HepG2 (cell line): ENCODE data around the gene EXTL2. TPM values are rescaled to one million over a fixed set of nuclear protein-coding genes. Genes with fewer than 3 reads are reported as not detected.

Experiments
- ATAC-seq: fragments of 200-7000 bp; cut with Tn5 transposase; 3 replicates; pipeline ENCODE4 v1.9.1; 2020; ENCODE audit warnings: mild to moderate bottlenecking, moderate library complexity
- Bru-seq: library from RNA; stranded (reverse); fragments of 400-500 nt; gene quantifications from one replicate; lab custom pipeline; 2021; lab: Mats Ljungman, UMichigan
- BruChase-seq, 2 experiments: library from RNA; stranded (reverse); fragments of 400-500 nt; gene quantifications; one replicate each; lab custom pipeline; 2021; lab: Mats Ljungman, UMichigan
- BruUV-seq: library from RNA; stranded (reverse); fragments of 400-500 nt; replicated peaks from 2 replicates; lab custom pipeline; 2021; lab: Mats Ljungman, UMichigan
- CTCF ChIA-PET: fragments of 300-600 bp; formaldehyde crosslinking; extraction: SDS; loops from one replicate; lab custom pipeline; 2021; ENCODE audit warnings: low total read pairs, inconsistent platforms, low intra/inter-chr PET ratio; lab: Yijun Ruan, JAX
- POLR2A ChIA-PET: fragments of 350-600 bp; sonication (Branson Sonifier 250); formaldehyde crosslinking; loops from one replicate; lab custom pipeline; 2020; ENCODE audit warnings: antibody characterized with exemption, inconsistent platforms; lab: Yijun Ruan, JAX
- DNase-seq: peaks from one replicate; pipeline ENCODE4 v3.0.0-alpha.2; 2015; ENCODE audit warnings: low spot score
- FAIRE-seq: peaks from 3 replicates; lab custom pipeline; 2011; peaks lifted over from hg19 to GRCh38; lab: Jason Lieb, UNC
- H2AFZ ChIP-seq: one replicate; pipeline ENCODE4 v1.6.1; 2011; ENCODE audit warnings: low read length, inconsistent platforms
- H3K27ac ChIP-seq: fragments of 300-600 bp; 3 replicates; pipeline ENCODE4 v1.8.0; 2011; ENCODE audit warnings: mixed run types, mild to moderate bottlenecking, mixed read lengths, low read length, inconsistent platforms; ENCODE audit not compliant: insufficient read depth; ENCODE audit errors: extremely low read length
- H3K27me3 ChIP-seq, 2 experiments: fragments of 200-600 bp in 1 of 2; 2 replicates in 1 of 2; 3 replicates in 1 of 2; pipeline versions ENCODE4 v1.6.0 to v1.8.0; 2011; ENCODE audit warnings: low read length in 2 of 2, mild to moderate bottlenecking in 2 of 2, moderate library complexity in 2 of 2, inconsistent platforms in 1 of 2; ENCODE audit not compliant: insufficient read depth in 2 of 2, control insufficient read depth in 1 of 2
- H3K36me3 ChIP-seq, 2 experiments: fragments of 200-600 bp in 1 of 2; replicated peaks in 1 of 2; 2 replicates in 1 of 2; 3 replicates in 1 of 2; pipeline versions ENCODE4 v1.5.1 to v1.8.0; 2011; ENCODE audit warnings: low read length in 2 of 2, inconsistent platforms in 1 of 2; ENCODE audit not compliant: insufficient read depth in 2 of 2, control insufficient read depth in 1 of 2
- H3K4me1 ChIP-seq: 2 replicates; pipeline ENCODE4 v1.5.1; 2012; ENCODE audit warnings: low read length, inconsistent platforms; ENCODE audit not compliant: insufficient read depth
- H3K4me2 ChIP-seq: 2 replicates; pipeline ENCODE4 v1.6.0; 2011; ENCODE audit warnings: low read depth, low read length, inconsistent platforms
- H3K4me3 ChIP-seq, 3 experiments: fragments of 200-600 bp in 1 of 3; sonication (generic), shearing (Covaris generic) in 1 of 3; replicated peaks in 1 of 3; 2 replicates each; pipeline ENCODE4 v1.5.1; 2011 to 2016; ENCODE audit warnings: low read length in 3 of 3, inconsistent platforms in 2 of 3, low read depth in 2 of 3, mild to moderate bottlenecking in 2 of 3, control low read depth in 1 of 3, mixed read lengths in 1 of 3; ENCODE audit not compliant: insufficient read depth in 1 of 3
- H3K79me2 ChIP-seq: one replicate; pipeline ENCODE4 v1.6.1; 2011; ENCODE audit warnings: low read length, inconsistent platforms; ENCODE audit not compliant: insufficient read depth
- H3K9ac ChIP-seq: 2 replicates; pipeline ENCODE4 v1.6.0; 2011; ENCODE audit warnings: mild to moderate bottlenecking, low read depth, low read length, inconsistent platforms; ENCODE audit not compliant: insufficient read depth
- H3K9me3 ChIP-seq: 2 replicates; pipeline ENCODE4 v1.5.1; 2012; ENCODE audit warnings: mild to moderate bottlenecking, low read length
- H4K20me1 ChIP-seq: 2 replicates; pipeline ENCODE4 v1.6.0; 2011; ENCODE audit warnings: inconsistent platforms, mild to moderate bottlenecking, low read length, moderate library complexity; ENCODE audit not compliant: insufficient read depth
- ADNP ChIP-seq: sonication (generic); formaldehyde crosslinking; IDR thresholded peaks from 2 replicates; pipeline ENCODE4 v1.4.0; 2020; ENCODE audit warnings: missing genetic modification reagents
- FUBP1 ChIP-seq: sonication (generic); formaldehyde crosslinking; IDR thresholded peaks from 2 replicates; pipeline ENCODE4 v1.5.1; 2020; ENCODE audit warnings: missing genetic modification reagents, mild to moderate bottlenecking, borderline replicate concordance
- GATA4 ChIP-seq: sonication (generic); IDR thresholded peaks from 2 replicates; pipeline ENCODE4 v1.6.1; 2016; ENCODE audit warnings: antibody characterized with exemption, low read depth, borderline replicate concordance
- GPN1 ChIP-seq: sonication (generic); formaldehyde crosslinking; IDR thresholded peaks from 2 replicates; pipeline ENCODE4 v1.5.1; 2020; ENCODE audit warnings: missing genetic modification reagents, borderline replicate concordance
- NR2C2 ChIP-seq: sonication (generic); formaldehyde crosslinking; IDR thresholded peaks from 2 replicates; pipeline ENCODE4 v1.4.0; 2020; ENCODE audit warnings: missing genetic modification reagents, mild to moderate bottlenecking, moderate library complexity, borderline replicate concordance
- YEATS4 ChIP-seq: sonication (generic); formaldehyde crosslinking; IDR thresholded peaks from 2 replicates; pipeline ENCODE4 v1.4.0; 2020; ENCODE audit warnings: missing genetic modification reagents, borderline replicate concordance
- ZNF18 ChIP-seq: sonication (generic); formaldehyde crosslinking; IDR thresholded peaks from 2 replicates; pipeline ENCODE4 v1.8.0; 2022; ENCODE audit warnings: mild to moderate bottlenecking, missing genetic modification reagents; ENCODE audit not compliant: insufficient replicate concordance
- ZNF556 ChIP-seq: sonication (generic); formaldehyde crosslinking; IDR thresholded peaks from 2 replicates; pipeline ENCODE4 v1.4.0; 2020; ENCODE audit warnings: mild to moderate bottlenecking, missing genetic modification reagents, borderline replicate concordance
- ZNF7 ChIP-seq: IDR thresholded peaks from 2 replicates; pipeline ENCODE4 v1.6.1; 2016; ENCODE audit warnings: missing biosample characterization, missing genetic modification reagents
- ZNF713 ChIP-seq: sonication (generic); formaldehyde crosslinking; IDR thresholded peaks from 2 replicates; pipeline ENCODE4 v1.4.0; 2020; ENCODE audit warnings: mild to moderate bottlenecking, missing genetic modification reagents
- ZNF772 ChIP-seq: sonication (generic); formaldehyde crosslinking; IDR thresholded peaks from 2 replicates; pipeline ENCODE4 v1.5.0; 2020; ENCODE audit warnings: mild to moderate bottlenecking, missing genetic modification reagents
- ZSCAN20 ChIP-seq: sonication (generic); formaldehyde crosslinking; IDR thresholded peaks from 2 replicates; pipeline ENCODE4 v1.4.0; 2020; ENCODE audit warnings: missing genetic modification reagents, mild to moderate bottlenecking, borderline replicate concordance
- WGBS: methylation state at CpG from one replicate; pipeline ENCODE4 v1.1.6; 2017; ENCODE audit warnings: low lambda C conversion rate; 5-methylcytosine and 5-hydroxymethylcytosine counted together
- in situ Hi-C: cut with HindIII; loops from 2 replicates; pipeline ENCODE4 v1.10.0; 2017; ENCODE audit warnings: low pct_unique_long_range_greater_than_20kb; ENCODE audit not compliant: extremely low pct_ligation_motif_present
- intact Hi-C: fragments of 100-400 bp; cut with micrococcal nuclease; formaldehyde crosslinking; loops from one replicate; pipeline ENCODE4 v1.10.0; 2022; ENCODE audit not compliant: unreplicated experiment
- long read RNA-seq, 2 experiments: library from RNA in 1 of 2; library from polyadenylated mRNA in 1 of 2; stranded (forward) in 1 of 2; unstranded in 1 of 2; transcript quantifications; one replicate each; pipeline ENCODE4 v2.0.0, GENCODE V29; 2019 to 2022
- polyA minus RNA-seq, 3 experiments: library from RNA; depleted of rRNA, polyadenylated mRNA; stranded (reverse); fragments of >200 nt; gene quantifications; 2 replicates each; pipeline ENCODE4 v1.2.3, GENCODE V29; 2011; ENCODE audit warnings: low replicate concordance in 1 of 3
- polyA plus RNA-seq, 8 experiments: library from polyadenylated mRNA; depleted of rRNA in 3 of 8; stranded (reverse) in 7 of 8; unstranded in 1 of 8; fragments of >200 nt; fragmentation: Illumina TruSeq in 4 of 8; extraction: Trizol in 4 of 8; gene quantifications; 2 replicates each; pipeline versions ENCODE4 v1.2.1 to v1.2.3, GENCODE V29; 2011 to 2016; ENCODE audit warnings: low read depth in 4 of 8, missing spikeins in 1 of 8, mixed read lengths in 1 of 8; ENCODE audit not compliant: insufficient read depth in 1 of 8
- total RNA-seq, 5 experiments: library from RNA; depleted of rRNA; stranded (reverse); fragments of >200 nt; fragmentation: Illumina TruSeq; extraction: Trizol; gene quantifications; 2 replicates each; pipeline ENCODE4 v1.2.3, GENCODE V29; 2016; ENCODE audit warnings: low read depth in 1 of 5

Gene EXTL2
- total RNA-seq (2016; rRNA removed; fragmentation: Illumina TruSeq; extraction: Trizol): 18.8 and 23.5 TPM in 2 replicates
- total RNA-seq (2016; cell fraction: cytosol; rRNA removed; fragmentation: Illumina TruSeq; extraction: Trizol; ENCODE audit: low read depth): 2.2 and 2.6 TPM in 2 replicates
- 18.7 and 25.4 TPM in 2 replicates for total RNA-seq (2016; cell fraction: insoluble cytoplasmic fraction; rRNA removed; fragmentation: Illumina TruSeq; extraction: Trizol)
- 10.3 and 10.4 TPM in 2 replicates for total RNA-seq (2016; cell fraction: membrane; rRNA removed; fragmentation: Illumina TruSeq; extraction: Trizol)
- total RNA-seq (2016; cell fraction: nucleus; rRNA removed; fragmentation: Illumina TruSeq; extraction: Trizol): 33.3 and 34.8 TPM in 2 replicates
- polyA plus RNA-seq (2011; rRNA removed): 16.0 and 22.0 TPM in 2 replicates
- polyA plus RNA-seq (2011; cell fraction: cytosol; rRNA removed): 6.5 and 12.0 TPM in 2 replicates
- polyA plus RNA-seq (2011; cell fraction: nucleus; rRNA removed): 13.3 and 16.1 TPM in 2 replicates
- polyA plus RNA-seq (2012): 12.7 and 13.2 TPM in 2 replicates
- 2.0 and 2.8 TPM in 2 replicates for polyA plus RNA-seq (2016; cell fraction: cytosol; fragmentation: Illumina TruSeq; extraction: Trizol; ENCODE audit: low read depth)
- polyA plus RNA-seq (2016; cell fraction: insoluble cytoplasmic fraction; fragmentation: Illumina TruSeq; extraction: Trizol; ENCODE audit: low read depth): 12.7 and 16.6 TPM in 2 replicates
- 6.5 and 6.9 TPM in 2 replicates for polyA plus RNA-seq (2016; cell fraction: membrane; fragmentation: Illumina TruSeq; extraction: Trizol; ENCODE audit: low read depth)
- polyA plus RNA-seq (2016; cell fraction: nucleus; fragmentation: Illumina TruSeq; extraction: Trizol; ENCODE audit: insufficient read depth, low read depth): 37.2 and 44.6 TPM in 2 replicates
- polyA minus RNA-seq (2011; rRNA and poly(A)+ RNA removed; ENCODE audit: low replicate concordance): 5.6 TPM in 2 replicates
- polyA minus RNA-seq (2011; cell fraction: cytosol; rRNA and poly(A)+ RNA removed): 7.3 and 9.6 TPM in 2 replicates
- 39.4 and 47.2 TPM in 2 replicates for polyA minus RNA-seq (2011; cell fraction: nucleus; rRNA and poly(A)+ RNA removed)
- percentile 69 among the genes with signal in this experiment for Bru-seq, nascent RNA
- BruChase-seq, experiment 1, labeled RNA remaining after a 6-hour chase: percentile 75 among the genes with signal in this experiment
- percentile 76 among the genes with signal in this experiment for BruChase-seq, experiment 2, labeled RNA remaining after a 2-hour chase
- long read RNA-seq, experiment 1, transcript EXTL2-202 (5 exons, 3,985 nt): major isoform, 19 of 26 reads
- long read RNA-seq, experiment 1, partial matches to known transcripts: 0 of 26 reads
- long read RNA-seq, experiment 1, other reads (novel, unspliced or antisense): 5 of 26 reads
- long read RNA-seq, experiment 2, partial matches to known transcripts: 0 of 13 reads
- long read RNA-seq, experiment 2, other reads (novel, unspliced or antisense): 10 of 13 reads

- peaks cover 38% of the 10 kb centered on the region for H3K79me2 ChIP-seq
- TSS peak; percentile 51 for BruUV-seq
- peak within 1 kb of the TSS; percentile 79 for H2AFZ ChIP-seq
- ATAC-seq: peak; percentile 82
- peak within 1 kb of the TSS; percentile 92 for H3K4me2 ChIP-seq
- no peaks in the 10 kb centered on the region; a peak in 1 of 5 replicates for H3K27me3 ChIP-seq
- ChIA-PET CTCF (no interaction called here), POLR2A (interaction anchor here (1.0 to 2.9 kb wide), 7 partner anchors 9 to 925 kb away, joined by 3 to 14 read pairs (median 4); partner anchors contain the start of genes DBT and SLC35A3)
- peak within 1 kb of the TSS; percentile 81 to 97 (median 96) for H3K4me3 ChIP-seq
- peak within 1 kb of the TSS; percentile 87 for H3K27ac ChIP-seq
- in situ Hi-C loops (no loop called here), intact Hi-C loops (loop anchor here (10.0 kb wide), 1 partner anchor 540 kb away; the partner anchor contains the start of gene CDC14A)
- no peaks in the 10 kb centered on the region; the same call in 1 of the 2 replicates for H4K20me1 ChIP-seq
- peaks cover 40% of the 10 kb centered on the region for H3K4me1 ChIP-seq
- DNase-seq: peak; percentile 90
- peaks cover 12% of the 10 kb centered on the region for H3K9me3 ChIP-seq
- peaks cover 2 to 6% of the 10 kb centered on the region in 2 experiments; a peak in 3 of 5 replicates for H3K36me3 ChIP-seq
- peak within 1 kb of the TSS; percentile 95 for H3K9ac ChIP-seq
- peak; percentile 72 for FAIRE-seq
- WGBS: under 1% methylated on average over 36 of the region's 47 CpGs
- TF ChIP-seq FUBP1 (CRISPR knock-in tag): no peak
- no peak for TF ChIP-seq ZSCAN20 (CRISPR knock-in tag)
- peak; percentile 59; the same call in 1 of the 2 replicates for TF ChIP-seq YEATS4 (CRISPR knock-in tag)
- TF ChIP-seq ZNF772 (CRISPR knock-in tag): peak; percentile 39; the same call in 1 of the 2 replicates
- no peak for TF ChIP-seq ZNF713 (CRISPR knock-in tag)
- TF ChIP-seq ZNF18 (CRISPR knock-in tag): no peak
- TF ChIP-seq NR2C2: peak; percentile 98
- no peak for TF ChIP-seq ZNF7 (CRISPR knock-in tag)
- TF ChIP-seq GPN1 (CRISPR knock-in tag): no peak
- no peak for TF ChIP-seq GATA4
- TF ChIP-seq ADNP (CRISPR knock-in tag): no peak
- TF ChIP-seq ZNF556: no peak; the same call in 1 of the 2 replicates
Observed at GRCh38 chr1:100894603-100895539, at the start of gene EXTL2. TSS of gene EXTL2 (minus strand) at chr1:100894842. CDS start at chr1:100888757, 6,085 bp downstream.
